ENCODE measurements around the gene UBASH3B.

Gene UBASH3B

DNA sequence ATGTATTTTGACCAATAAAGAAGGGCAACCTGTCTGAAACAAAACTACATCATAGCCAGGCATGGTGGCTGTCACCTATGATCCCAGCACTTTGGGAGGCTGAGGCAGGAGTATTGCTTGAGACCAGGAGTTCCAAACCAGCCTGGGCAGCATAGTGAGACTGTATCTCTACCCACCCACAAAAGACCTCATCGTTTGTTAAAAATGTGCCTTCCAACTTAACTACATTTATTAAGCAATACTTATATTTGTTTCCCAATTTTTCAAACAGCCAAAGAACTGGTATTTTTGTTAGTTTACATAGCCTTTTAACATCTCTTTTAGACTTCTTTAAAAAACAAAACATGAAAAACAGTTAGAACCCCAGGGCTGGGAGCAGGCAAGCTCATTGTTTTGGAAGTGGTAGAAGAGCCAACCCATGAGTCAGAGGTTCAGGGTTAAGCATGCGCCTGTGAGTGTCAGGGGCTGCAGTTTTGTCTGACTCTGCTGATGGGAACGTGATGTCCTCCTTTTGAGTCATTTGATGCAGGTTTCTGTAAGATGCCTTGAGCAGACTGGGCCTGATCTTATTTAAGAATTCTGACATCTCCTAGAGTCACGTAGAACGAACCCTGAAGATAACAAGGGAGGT, 128.9 kb downstream of the UBASH3B start:
- DNase-seq (ENCODE audit: low spot score): no peak

DNA sequence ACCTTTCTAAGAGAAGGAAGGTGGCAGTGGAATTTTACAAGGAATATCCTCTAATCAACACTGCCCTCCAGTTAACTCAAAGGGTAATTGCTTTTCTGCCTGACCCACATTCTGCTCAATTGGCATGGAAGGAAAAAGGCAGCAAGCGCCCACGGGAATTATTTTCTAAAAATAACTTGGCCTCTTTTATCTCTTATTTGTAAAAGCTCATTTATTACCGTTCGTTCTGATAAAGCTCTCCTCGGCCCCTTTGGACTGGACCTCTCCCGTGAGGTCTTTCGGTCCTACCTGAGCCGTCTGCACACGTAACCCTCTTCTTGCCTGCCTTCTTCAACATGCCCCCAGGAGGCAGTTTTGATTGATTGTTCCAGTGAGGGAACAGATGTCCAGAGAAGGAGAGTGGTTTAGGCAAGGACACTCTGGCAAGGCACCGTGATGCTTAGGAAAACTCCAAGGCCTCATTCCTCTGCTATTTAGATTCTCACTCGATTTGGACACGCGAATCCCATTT, 129.6 kb downstream of the UBASH3B start:
- DNase-seq (ENCODE audit: low spot score): no peak

DNA sequence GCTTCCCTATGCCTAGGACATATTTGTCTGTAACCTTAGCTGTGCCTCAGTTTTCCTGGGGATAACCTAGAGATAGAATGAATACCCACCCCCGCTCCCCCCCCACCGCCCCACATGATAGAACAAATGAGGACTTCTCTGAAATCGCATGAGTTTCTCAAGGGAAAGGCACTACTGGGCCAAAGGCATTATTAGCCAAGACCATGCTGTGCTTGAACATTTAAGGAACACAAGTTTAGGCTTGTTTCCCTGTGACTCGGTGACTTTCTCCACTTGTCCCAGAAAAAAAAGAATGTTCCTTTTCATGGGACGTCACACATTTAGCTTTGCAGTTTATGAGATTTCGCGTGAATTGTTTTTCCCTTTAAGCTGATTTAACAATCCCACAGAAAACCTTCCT, 131.4 kb downstream of the UBASH3B start:
- no peak for DNase-seq (ENCODE audit: low spot score)

- DNase-seq (ENCODE audit: low spot score): no peak
Observed at GRCh38 chr11:122788781-122789535, 133.4 kb downstream of the UBASH3B start.

DNA sequence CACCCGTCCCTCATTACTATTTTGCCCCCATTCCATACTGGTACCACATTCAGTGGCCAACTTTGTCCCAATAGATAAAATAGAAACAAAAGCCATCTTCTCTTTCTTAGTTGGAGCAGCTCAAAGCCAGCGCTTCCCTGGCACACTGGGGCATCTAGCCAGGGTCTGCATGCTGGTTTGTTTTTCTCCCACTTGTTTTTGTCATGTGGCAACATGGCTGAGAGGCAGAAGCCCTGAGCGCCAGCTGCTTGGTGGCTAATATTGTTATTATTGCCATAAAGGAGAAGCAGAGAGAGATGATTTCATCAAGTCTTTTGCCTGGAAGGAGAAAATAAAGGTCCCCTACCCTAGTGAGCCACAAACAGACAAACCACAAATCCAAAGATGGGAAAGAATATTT, 134.4 kb downstream of the UBASH3B start:
- DNase-seq (ENCODE audit: low spot score): no peak

DNA sequence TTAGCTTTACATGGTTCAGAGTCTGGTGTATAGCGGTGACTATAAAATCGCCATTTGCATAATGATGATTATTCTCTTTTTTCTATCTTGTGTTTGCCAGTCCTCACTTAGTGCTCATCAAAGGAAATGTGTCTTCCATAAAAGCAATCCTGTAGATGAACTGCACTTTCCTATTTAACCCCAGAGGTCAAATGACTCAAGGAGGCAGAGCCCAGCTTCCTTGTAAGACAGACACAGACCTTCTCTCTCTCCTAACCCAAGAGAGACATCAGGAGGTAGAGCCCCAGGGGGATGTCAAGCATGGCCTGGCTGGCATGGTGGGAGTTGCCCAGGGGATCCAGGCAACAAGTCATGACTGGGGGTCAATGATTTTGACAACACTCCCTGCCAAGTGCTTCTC, 135.9 kb downstream of the UBASH3B start:
- no peak for DNase-seq (ENCODE audit: low spot score)

DNA sequence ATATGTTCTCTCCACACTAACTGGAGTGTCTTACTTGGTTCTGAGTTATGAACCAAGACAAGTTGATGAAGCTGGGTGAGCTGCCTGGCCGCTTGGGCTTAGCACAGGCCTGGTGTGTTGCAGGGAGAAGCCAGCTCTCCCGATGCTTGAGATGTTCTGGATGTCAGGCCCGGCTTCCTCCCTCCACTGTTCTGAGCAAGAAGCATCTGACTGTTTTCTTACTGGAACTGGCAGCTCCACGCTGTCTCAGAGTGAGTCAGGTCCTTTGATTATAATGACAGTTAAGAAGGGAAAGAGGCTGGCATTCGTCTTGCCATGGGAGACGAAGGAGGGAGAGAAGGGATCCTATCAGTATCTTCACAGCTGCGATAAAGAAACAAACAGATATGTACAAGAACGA, 136.3 kb downstream of the UBASH3B start:
- DNase-seq (ENCODE audit: low spot score): no peak

GRCh38 chr11:122793515-122793914, 138.0 kb downstream of the UBASH3B start:
- no peak for DNase-seq (ENCODE audit: low spot score)

- no peak for DNase-seq (ENCODE audit: low spot score)
Observed at GRCh38 chr11:122795307-122795706, 139.8 kb downstream of the UBASH3B start.

- peak; percentile 57 for DNase-seq (ENCODE audit: low spot score)
Observed at GRCh38 chr11:122796128-122796717, 140.7 kb downstream of the UBASH3B start.

- DNase-seq (ENCODE audit: low spot score): no peak
Observed at GRCh38 chr11:122797651-122798050, 142.1 kb downstream of the UBASH3B start.

- no peak for DNase-seq (ENCODE audit: low spot score)
Observed at GRCh38 chr11:122799406-122800105, 144.0 kb downstream of the UBASH3B start.

DNA sequence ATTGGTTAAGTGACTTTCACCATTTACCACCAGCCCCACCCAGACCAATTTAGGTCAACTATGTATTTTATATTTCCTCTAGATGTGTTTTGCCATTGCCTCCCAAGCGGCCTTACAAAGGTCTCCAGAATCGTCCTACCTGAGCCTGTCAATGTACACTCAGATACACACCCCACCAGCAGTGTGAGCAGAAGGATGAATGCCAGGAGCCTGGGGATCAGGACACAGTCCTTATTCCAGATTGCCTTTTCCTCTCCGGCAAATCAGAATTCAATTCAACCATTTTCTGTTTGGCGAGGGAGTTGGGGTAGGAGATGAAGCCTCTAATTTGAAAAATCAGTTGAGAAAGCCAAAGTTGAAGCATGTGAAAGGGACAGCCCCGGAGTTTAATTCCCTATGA, 147.4 kb downstream of the UBASH3B start:
- no peak for DNase-seq (ENCODE audit: low spot score)

DNA sequence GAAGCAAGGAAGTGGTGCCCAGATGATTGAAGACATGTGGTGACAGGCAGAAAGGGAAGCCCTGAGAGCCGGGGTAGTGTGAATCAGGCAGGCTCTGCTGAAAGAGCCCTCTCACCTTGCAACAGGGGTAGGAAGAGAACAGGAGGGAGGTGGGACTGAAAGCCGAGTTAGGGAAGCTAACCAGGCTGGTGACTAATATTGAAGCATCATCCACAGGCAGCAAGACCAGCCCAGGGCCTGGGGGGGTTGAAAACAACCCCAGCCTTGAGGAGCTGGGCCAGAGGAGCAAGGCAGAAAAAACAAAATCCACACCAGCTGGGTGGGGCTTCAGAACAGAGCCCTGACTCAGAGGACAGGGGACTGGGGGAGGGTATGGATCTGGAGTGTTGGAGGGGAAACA, 147.8 kb downstream of the UBASH3B start:
- no peak for DNase-seq (ENCODE audit: low spot score)

- no peak for DNase-seq (ENCODE audit: low spot score)
Observed at GRCh38 chr11:122803716-122804115, 148.2 kb downstream of the UBASH3B start.

DNA sequence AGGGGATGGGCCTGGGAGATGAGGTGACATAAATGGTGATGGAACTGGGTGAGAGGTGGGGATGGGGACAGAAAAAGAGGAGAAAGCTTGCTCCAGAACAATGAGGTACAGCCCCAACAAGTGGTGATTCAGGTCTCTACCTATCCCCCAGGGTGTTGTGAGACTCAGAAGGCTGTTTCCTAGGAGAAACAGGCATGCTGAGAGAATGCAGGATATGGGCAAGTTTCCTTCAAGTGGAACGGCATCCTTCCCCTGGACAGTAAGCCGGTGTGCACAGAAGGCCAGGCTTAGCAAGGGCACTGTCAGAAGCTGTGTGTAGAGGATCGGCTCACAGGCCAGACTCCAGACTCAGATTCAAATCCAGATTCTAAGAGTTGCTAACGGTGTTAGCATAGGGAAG, 148.6 kb downstream of the UBASH3B start:
- DNase-seq (ENCODE audit: low spot score): no peak

- no peak for DNase-seq (ENCODE audit: low spot score)
Observed at GRCh38 chr11:122804796-122805195, 149.3 kb downstream of the UBASH3B start.

DNA sequence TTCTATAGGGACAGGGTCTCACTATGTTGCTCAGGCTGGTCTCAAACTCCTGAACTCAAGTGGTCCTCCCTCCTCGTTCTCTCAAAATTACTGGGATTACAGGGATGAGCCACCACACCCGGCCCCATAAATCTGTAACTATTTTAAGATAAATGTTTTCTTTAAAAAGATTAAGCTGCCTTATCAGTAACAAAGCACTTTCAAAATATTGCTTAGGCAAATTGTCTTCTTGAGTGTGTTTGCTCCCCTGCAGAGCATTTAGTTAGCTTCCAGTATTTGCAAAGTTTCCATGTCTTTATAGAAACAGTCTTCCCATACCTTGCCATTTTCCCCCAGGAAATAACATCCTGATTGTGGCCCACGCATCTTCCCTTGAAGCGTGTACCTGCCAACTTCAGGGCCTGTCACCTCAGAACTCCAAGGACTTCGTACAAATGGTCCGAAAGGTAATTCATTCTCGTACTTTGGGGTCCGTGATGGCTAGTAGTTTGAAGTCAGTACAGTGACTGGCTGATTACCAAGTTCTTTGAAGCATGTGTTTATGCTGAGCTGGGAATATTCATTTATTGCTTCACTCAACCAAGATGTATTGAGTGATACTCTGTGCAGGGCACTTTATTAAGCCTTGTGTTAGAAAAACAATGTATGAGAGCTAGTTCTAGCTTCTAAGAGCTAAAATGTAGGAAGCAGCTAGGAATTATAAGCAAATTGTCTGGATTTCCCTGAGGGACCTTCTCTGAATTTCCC, 152.4 kb downstream of the UBASH3B start:
- DNase-seq (ENCODE audit: low spot score): no peak

DNA sequence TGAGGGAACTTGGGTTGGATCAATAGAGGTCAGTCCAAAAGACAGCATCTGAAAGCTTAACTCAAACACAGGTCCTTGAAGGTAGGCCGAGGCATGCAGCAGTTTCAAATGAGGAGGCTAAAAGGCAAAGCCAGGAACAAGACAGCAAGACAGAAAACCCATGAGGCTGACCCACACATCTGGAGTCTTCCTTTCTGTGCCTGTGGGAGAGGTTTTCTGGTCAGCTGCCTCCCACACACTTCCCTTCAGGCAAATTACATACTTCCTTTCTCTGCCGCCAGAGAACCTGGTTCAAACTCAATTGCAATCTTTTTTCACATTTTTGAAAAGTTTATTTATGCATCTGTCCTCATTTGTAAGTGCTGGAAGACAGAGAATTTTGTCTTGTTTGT, 153.0 kb downstream of the UBASH3B start:
- peak; percentile 14 for DNase-seq (ENCODE audit: low spot score)

GRCh38 chr11:122809866-122810265, 154.3 kb downstream of the UBASH3B start:
- DNase-seq (ENCODE audit: low spot score): no peak

GRCh38 chr11:122811721-122812120, 156.2 kb downstream of the UBASH3B start:
- DNase-seq (ENCODE audit: low spot score): no peak

DNA sequence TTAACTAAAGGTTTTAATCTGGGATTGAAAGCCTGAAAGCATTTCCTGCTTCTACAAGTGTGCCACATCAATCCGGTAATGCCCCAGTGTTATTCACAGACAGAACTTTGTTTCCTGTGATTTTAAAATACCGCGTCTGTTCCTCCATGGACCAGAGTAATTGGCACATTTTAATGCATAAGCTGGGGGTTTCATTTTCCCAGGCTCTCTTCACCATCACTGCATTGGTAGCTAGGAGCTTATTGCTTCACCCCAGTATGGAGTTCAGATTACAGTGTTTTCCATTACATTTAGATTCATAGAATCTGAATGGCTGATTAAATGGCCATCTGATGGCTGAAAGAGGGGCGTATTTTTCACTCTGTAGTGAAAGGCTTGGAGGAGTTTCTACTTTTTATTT, 157.1 kb downstream of the UBASH3B start:
- DNase-seq (ENCODE audit: low spot score): no peak

Measured in activated CD4-positive, alpha-beta T cell treated with anti-CD3 and anti-CD28 coated beads, Interleukin-2, Interleukin-4, amounts not matched to agents 100 ng/mL and 50 ng/mL, durations not matched to agents 16 hours and 8 hours (primary cell).